Ovary (tissue), 9 donors: ENCODE results near the gene CACNA1S. TPM values are rescaled to one million over a fixed set of nuclear protein-coding genes. Genes with fewer than 3 reads are reported as not detected.

Source experiments
- DNase-seq, 5 donors: peaks; one replicate each; pipeline ENCODE4 v3.0.0-alpha.2; 2019 to 2020
- H3K27ac ChIP-seq, 2 donors: fragments of 200-600 bp; one replicate each; pipeline versions ENCODE4 v1.5.1 to v1.8.0; 2019 to 2022
- H3K27me3 ChIP-seq: fragments of 200-600 bp; one replicate; pipeline ENCODE4 v1.8.0; 2022
- H3K36me3 ChIP-seq: fragments of 200-600 bp; sonication (generic); one replicate; pipeline ENCODE4 v1.5.1; 2019
- H3K4me1 ChIP-seq: one replicate; pipeline ENCODE4 v1.8.1; 2013; ENCODE audit warnings: mild to moderate bottlenecking, moderate library complexity; ENCODE audit not compliant: insufficient read depth
- H3K4me3 ChIP-seq: fragments of 200-600 bp; sonication (generic); one replicate; pipeline ENCODE4 v1.5.1; 2017
- H3K9me3 ChIP-seq, 2 donors: fragments of 200-600 bp in 1 of 2; sonication (generic) in 1 of 2; one replicate each; pipeline versions ENCODE4 v1.5.1 to v1.8.1; 2013 to 2019; ENCODE audit warnings: mild to moderate bottlenecking in 1 of 2, moderate library complexity in 1 of 2
- EP300 ChIP-seq: sonication (generic); formaldehyde crosslinking; IDR thresholded peaks from one replicate; pipeline ENCODE4 v1.6.1; 2017; ENCODE audit warnings: antibody characterized with exemption
- POLR2A ChIP-seq: fragments of 450-650 bp; IDR thresholded peaks from one replicate; pipeline ENCODE4 v1.6.1; 2017; ENCODE audit warnings: antibody characterized with exemption, mild to moderate bottlenecking, moderate library complexity
- WGBS, 3 donors: extraction: QIAGEN DNeasy Blood & Tissue Kit in 1 of 3; methylation state at CpG; one replicate each; pipeline versions ENCODE4 v1.1.5 to v1.1.7; 2013 to 2017; 5-methylcytosine and 5-hydroxymethylcytosine counted together
- intact Hi-C, 4 donors: fragments of 100-400 bp; cut with DNase I; formaldehyde crosslinking; loops; one replicate each; pipeline versions ENCODE4 v1.11.0 to v1.15.1; 2022 to 2023
- polyA plus RNA-seq, 2 donors: library from polyadenylated mRNA; stranded (reverse); fragments of 200-250 nt in 1 of 2; fragments of 350-450 nt in 1 of 2; fragmentation: Illumina TruSeq in 1 of 2; extraction: RNeasy Lipid Tissue Mini Kit (QIAGEN cat#74804) in 1 of 2; gene quantifications; one replicate each; pipeline ENCODE4 v1.2.3, GENCODE V29; 2013 to 2014
- total RNA-seq, 7 donors: library from RNA; depleted of rRNA in 2 of 7; stranded (reverse); fragments of >200 nt in 2 of 7; fragmentation: NEBNext Ultra II Directional in 3 of 7; extraction: Animal tissue kit (Norgen Biotek cat#: 25700) in 3 of 7; gene quantifications; one replicate each; pipeline versions ENCODE4 v1.1.0 to v1.2.4, GENCODE V29; 2016 to 2023
- TF ChIP-seq, protein P1 (sequence below), 3 donors: fragments of 450-650 bp in 2 of 3; fragments of 200-600 bp in 1 of 3; IDR thresholded peaks; one replicate each; pipeline versions ENCODE4 v1.5.1 to v1.8.0; 2016 to 2022; ENCODE audit warnings: antibody characterized with exemption in 3 of 3, mild to moderate bottlenecking in 1 of 3
- donor health status: DM: no; HTN: no; CAD: no; lungs with moderate emphysema.
- donor health status: DM: no; HTN: no; CAD: no.
- donor health status: Bipolar disorder and iron deficiency.
- donor health status: DM: yes; HTN: yes; CAD: no.
- donor health status: DM: no; HTN: no; CAD: no.
- donor health status: DM: yes; HTN: yes; CAD: no.

CACNA1S gene
- total and polyA plus RNA-seq, 9 donors = 0.01 to 0.05 (median 0.05) TPM; not detected in 6

DNA sequence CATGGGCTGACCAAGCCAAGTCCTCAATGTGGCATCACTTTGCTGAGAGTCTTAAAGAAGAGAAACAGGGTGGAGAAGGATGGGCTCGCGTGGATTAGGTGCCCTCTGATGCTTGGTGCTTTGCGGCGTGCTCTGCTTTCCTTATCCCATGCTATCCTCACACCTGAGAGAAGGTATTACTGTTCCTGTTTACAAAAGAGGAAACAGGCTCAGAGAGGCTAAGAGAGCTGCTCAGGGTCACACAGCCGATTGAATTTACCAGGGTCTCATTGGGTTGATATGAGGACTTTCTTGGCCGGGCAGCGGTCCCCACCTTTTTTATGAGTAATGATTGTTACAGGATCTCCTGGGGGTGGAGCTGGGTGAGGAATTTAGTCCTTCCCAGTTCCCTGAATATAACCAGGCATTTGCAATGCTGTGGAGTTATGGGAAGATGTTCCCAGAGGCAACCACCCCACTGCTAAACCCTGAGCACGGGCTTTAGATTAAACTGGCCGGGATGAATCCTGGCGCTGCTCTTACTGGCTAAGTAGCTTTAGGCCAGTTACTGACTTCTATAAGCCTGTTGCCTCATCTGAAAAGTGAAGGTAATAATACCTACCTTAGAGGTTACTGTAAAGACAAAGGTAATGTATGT, 10.2 kb upstream of the CACNA1S start:
- no peak for DNase-seq
- WGBS, 3 donors = 86 to 93% (median 90%) methylated on average over 10 of the region's 10 CpGs

DNA sequence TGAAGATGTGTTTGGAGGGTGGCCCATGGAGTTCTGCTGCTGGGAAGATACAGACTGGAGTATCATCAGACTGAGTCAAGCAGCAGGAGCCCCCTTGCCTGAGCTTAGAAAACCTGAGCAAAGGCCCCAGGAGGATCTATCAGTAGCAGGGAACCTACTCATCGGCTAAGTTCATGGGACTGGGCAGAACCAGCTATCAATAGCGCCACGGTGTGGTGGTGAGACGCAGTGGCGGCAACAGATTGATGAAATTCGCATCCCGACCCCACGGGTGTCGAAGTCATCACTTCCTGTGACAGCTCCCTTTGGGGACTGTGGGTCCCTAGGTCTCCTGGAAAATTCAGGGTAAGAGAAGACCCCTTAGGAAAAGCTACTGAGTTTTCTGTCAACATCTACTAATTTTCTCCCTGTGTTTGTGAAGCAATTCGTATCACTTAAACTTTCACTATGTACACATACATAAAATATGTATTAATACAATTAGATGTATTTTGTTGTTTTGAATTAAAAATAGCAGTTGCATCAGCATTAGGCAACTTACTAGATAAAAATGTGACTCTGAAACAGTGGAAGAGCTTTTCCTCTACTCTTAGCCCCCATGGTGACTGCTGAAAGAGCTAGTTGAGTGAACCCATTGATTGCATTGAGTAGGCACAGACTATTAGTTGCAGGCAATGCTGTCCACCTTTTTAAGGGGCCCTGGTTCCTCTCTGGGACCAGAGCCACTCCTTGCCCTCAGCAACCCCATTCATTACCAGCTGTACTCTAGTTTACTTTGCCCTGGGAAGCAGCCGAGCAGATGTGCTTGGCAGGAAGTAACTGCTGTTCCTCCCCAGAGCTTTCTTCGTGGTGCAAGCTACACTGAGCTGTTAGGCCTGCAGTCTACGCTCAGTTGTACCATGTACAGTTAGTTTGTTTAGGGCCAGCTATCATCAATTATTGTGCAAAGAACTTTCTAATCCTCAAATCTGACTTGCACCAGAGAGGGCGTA, 7.3 kb upstream of the CACNA1S start:
- H3K27ac ChIP-seq = no peak overlapping the region
- DNase-seq = no peak
- H3K4me3 ChIP-seq = no peak overlapping the region
- no peaks in the 10 kb centered on the region for H3K36me3 ChIP-seq
- H3K4me1 ChIP-seq = no peaks in the 10 kb centered on the region
- intact Hi-C loops = loop anchor here in 1 of 4 donors (5.0 kb wide), 1 partner anchor 147 kb away; no protein-coding TSS in a partner anchor
- H3K27me3 ChIP-seq = no peaks in the 10 kb centered on the region
- WGBS, 3 donors = 43 to 54% (median 45%) methylated on average over 14 of the region's 14 CpGs
- TF ChIP-seq, protein P1, sequence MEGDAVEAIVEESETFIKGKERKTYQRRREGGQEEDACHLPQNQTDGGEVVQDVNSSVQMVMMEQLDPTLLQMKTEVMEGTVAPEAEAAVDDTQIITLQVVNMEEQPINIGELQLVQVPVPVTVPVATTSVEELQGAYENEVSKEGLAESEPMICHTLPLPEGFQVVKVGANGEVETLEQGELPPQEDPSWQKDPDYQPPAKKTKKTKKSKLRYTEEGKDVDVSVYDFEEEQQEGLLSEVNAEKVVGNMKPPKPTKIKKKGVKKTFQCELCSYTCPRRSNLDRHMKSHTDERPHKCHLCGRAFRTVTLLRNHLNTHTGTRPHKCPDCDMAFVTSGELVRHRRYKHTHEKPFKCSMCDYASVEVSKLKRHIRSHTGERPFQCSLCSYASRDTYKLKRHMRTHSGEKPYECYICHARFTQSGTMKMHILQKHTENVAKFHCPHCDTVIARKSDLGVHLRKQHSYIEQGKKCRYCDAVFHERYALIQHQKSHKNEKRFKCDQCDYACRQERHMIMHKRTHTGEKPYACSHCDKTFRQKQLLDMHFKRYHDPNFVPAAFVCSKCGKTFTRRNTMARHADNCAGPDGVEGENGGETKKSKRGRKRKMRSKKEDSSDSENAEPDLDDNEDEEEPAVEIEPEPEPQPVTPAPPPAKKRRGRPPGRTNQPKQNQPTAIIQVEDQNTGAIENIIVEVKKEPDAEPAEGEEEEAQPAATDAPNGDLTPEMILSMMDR (IDR thresholded peaks at IDR 0.05) = no peak
- TF ChIP-seq POLR2A = no peak
- no peak for TF ChIP-seq EP300
- H3K9me3 ChIP-seq = no peaks in the 10 kb centered on the region

More for the DNA sequence above, 10.2 kb upstream of the CACNA1S start:
- H3K9me3 ChIP-seq = no peaks in the 10 kb centered on the region
- H3K27me3 ChIP-seq = no peaks in the 10 kb centered on the region
- intact Hi-C loops = no loop called here
- no peak overlapping the region for H3K27ac ChIP-seq
- H3K36me3 ChIP-seq = no peaks in the 10 kb centered on the region
- peaks cover 8% of the 10 kb centered on the region for H3K4me1 ChIP-seq
- TF ChIP-seq POLR2A (no peak), EP300 (no peak)
- TF ChIP-seq, protein P1 (IDR thresholded peaks at IDR 0.05) = no peak
- no peak overlapping the region for H3K4me3 ChIP-seq

DNA sequence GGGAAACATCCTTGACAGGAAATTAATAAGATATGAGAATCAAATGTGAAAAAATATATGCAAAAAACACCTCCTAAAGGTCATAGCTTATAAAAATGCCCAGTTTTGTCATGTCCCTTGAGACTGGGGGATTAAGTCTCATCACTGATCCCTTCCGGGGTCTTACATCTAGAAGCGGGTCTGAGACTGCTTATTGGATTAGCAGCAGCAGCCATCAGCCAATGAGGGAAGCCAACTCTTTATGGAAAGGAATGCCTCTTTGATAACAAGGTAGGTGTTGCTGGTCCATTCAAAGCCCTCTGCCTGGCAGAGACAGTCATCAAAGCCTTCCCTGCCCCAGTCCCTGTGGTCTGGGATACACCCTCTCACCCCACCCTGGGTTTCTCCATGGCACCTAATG, 3.9 kb upstream of the CACNA1S start:
- Histone ChIP-seq H3K9me3 (no peaks in the 10 kb centered on the region), H3K4me1 (no peaks in the 10 kb centered on the region), H3K27me3 (no peaks in the 10 kb centered on the region), H3K27ac (no peak overlapping the region), H3K36me3 (no peaks in the 10 kb centered on the region), H3K4me3 (no peak overlapping the region)
- TF ChIP-seq, protein P1 (IDR thresholded peaks at IDR 0.05) = no peak
- no peak for TF ChIP-seq POLR2A
- TF ChIP-seq EP300 = no peak
- intact Hi-C loops = loop anchor here in 1 of 4 donors (5.0 kb wide), 1 partner anchor 144 kb away; no protein-coding TSS in a partner anchor
- 94 to 98% (median 95%) methylated on average over 2 of the region's 2 CpGs for WGBS, 3 donors
- no peak for DNase-seq

DNA sequence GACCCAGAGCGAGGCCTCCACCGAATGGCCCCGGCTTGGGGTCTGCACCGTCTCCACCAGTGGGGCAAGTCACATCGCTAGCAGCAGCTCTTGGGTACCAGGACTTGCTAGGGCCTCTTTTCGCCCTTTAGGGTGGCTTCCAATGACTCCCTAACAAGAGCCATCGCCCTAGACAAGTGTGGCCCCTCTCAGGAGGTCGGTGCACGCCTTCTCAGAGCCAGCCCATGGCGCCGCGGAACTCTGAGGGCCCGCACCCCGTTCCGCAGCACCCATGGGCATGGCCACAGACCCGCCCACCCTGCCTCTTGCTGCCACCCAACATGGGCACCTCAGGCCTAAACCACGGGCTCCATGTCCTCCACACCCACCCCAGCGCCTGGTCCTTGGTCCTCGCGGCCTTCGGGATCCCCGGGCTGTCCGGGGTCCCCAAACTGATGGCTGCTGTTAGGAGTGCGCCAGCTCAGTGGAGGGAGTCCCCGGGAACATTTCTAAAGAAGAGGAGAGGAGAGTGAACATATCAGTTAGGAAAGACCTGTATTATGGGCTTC, 3.2 kb upstream of the CACNA1S start:
- no peaks in the 10 kb centered on the region for H3K36me3 ChIP-seq
- no peaks in the 10 kb centered on the region for H3K9me3 ChIP-seq
- intact Hi-C loops = loop anchor here in 1 of 4 donors (5.0 kb wide), 1 partner anchor 143 kb away; no protein-coding TSS in a partner anchor
- H3K4me1 ChIP-seq = no peaks in the 10 kb centered on the region
- DNase-seq = no peak
- 95 to 97% (median 95%) methylated on average over 22 to 25 of the region's 25 CpGs for WGBS, 3 donors
- H3K4me3 ChIP-seq = no peak overlapping the region
- no peaks in the 10 kb centered on the region for H3K27me3 ChIP-seq
- no peak for TF ChIP-seq POLR2A
- TF ChIP-seq, protein P1 (IDR thresholded peaks at IDR 0.05) = no peak
- TF ChIP-seq EP300 = no peak
- no peak overlapping the region for H3K27ac ChIP-seq
